Activated naive CD4-positive, alpha-beta T cell treated with anti-CD3 and anti-CD28 coated beads for 36 hours (primary cell): ENCODE data around the gene CATSPER4. TPM values are rescaled to one million over a fixed set of nuclear protein-coding genes. Genes with fewer than 3 reads are reported as not detected.

Experiments used
- CTCF ChIA-PET: fragments of 350-600 bp; sonication (Branson Sonifier 250); formaldehyde crosslinking; loops from one replicate; lab custom pipeline; 2021; ENCODE audit warnings: antibody characterized with exemption; lab: Charles Lee
- DNase-seq: peaks from one replicate; pipeline ENCODE4 v3.0.0-alpha.2; 2020
- H3K27ac Mint-ChIP-seq: one replicate; pipeline ENCODE4 v1.8.0; 2021; ENCODE audit warnings: mild to moderate bottlenecking, mixed read lengths
- H3K27me3 Mint-ChIP-seq: one replicate; pipeline ENCODE4 v1.8.0; 2021; ENCODE audit warnings: low read depth, mixed read lengths
- H3K36me3 Mint-ChIP-seq: one replicate; pipeline ENCODE4 v1.8.0; 2021; ENCODE audit warnings: low read depth, mixed read lengths
- H3K4me1 Mint-ChIP-seq: one replicate; pipeline ENCODE4 v1.8.0; 2021; ENCODE audit warnings: low read depth, mixed read lengths
- H3K4me3 Mint-ChIP-seq: one replicate; pipeline ENCODE4 v1.8.0; 2021; ENCODE audit warnings: mild to moderate bottlenecking, moderate library complexity, mixed read lengths
- H3K9me3 Mint-ChIP-seq: one replicate; pipeline ENCODE4 v1.8.0; 2021; ENCODE audit warnings: mixed read lengths
- intact Hi-C: fragments of 100-400 bp; cut with micrococcal nuclease; formaldehyde crosslinking; loops from one replicate; pipeline ENCODE4 v1.15.1; 2023
- total RNA-seq, 2 experiments: library from RNA; stranded (reverse); gene quantifications; one replicate each; pipeline ENCODE4 v1.2.3, GENCODE V29; 2021

CATSPER4 gene
- total RNA-seq, 2 experiments from 2014 or later: not detected

- Mint-ChIP-seq H3K27me3 (no peaks in the 10 kb centered on the region), H3K27ac (no peak overlapping the region), H3K9me3 (no peaks in the 10 kb centered on the region), H3K4me3 (no peak overlapping the region), H3K4me1 (peaks cover 3% of the 10 kb centered on the region), H3K36me3 (no peaks in the 10 kb centered on the region)
- intact Hi-C loops: no loop called here
- CTCF ChIA-PET: no interaction called here
- DNase-seq: no peak
Measured at GRCh38 chr1:26184086-26184485, 6.3 kb upstream of the CATSPER4 start.

- H3K36me3 Mint-ChIP-seq: no peaks in the 10 kb centered on the region
- intact Hi-C loops: no loop called here
- no peak for DNase-seq
- CTCF ChIA-PET: no interaction called here
- no peak overlapping the region for H3K27ac Mint-ChIP-seq
- no peak overlapping the region for H3K4me3 Mint-ChIP-seq
- no peaks in the 10 kb centered on the region for H3K27me3 Mint-ChIP-seq
- no peaks in the 10 kb centered on the region for H3K9me3 Mint-ChIP-seq
- peaks cover 3% of the 10 kb centered on the region for H3K4me1 Mint-ChIP-seq
Measured at GRCh38 chr1:26184883-26185282, 5.5 kb upstream of the CATSPER4 start.

GRCh38 chr1:26187882-26188281 is 2.5 kb upstream of the CATSPER4 start:
- Mint-ChIP-seq H3K27ac (no peak overlapping the region), H3K36me3 (no peaks in the 10 kb centered on the region), H3K4me3 (no peak overlapping the region), H3K4me1 (peaks cover 7% of the 10 kb centered on the region), H3K27me3 (no peaks in the 10 kb centered on the region), H3K9me3 (no peaks in the 10 kb centered on the region)
- CTCF ChIA-PET: interaction anchor here (1.9 kb wide), 1 partner anchor 229 kb away, joined by 5 read pairs; no protein-coding TSS in a partner anchor
- DNase-seq: no peak
- intact Hi-C loops: no loop called here

- Mint-ChIP-seq H3K9me3 (no peaks in the 10 kb centered on the region), H3K4me1 (peaks cover 8% of the 10 kb centered on the region), H3K36me3 (no peaks in the 10 kb centered on the region), H3K27ac (no peak overlapping the region), H3K27me3 (no peaks in the 10 kb centered on the region), H3K4me3 (no peak overlapping the region)
- CTCF ChIA-PET: interaction anchor here (0.5 to 2.6 kb wide), 3 partner anchors 46 to 229 kb away, joined by 3 to 10 read pairs (median 5); partner anchors contain the start of gene CEP85
- DNase-seq: no peak
- intact Hi-C loops: no loop called here
Measured at GRCh38 chr1:26188477-26188876, 1.9 kb upstream of the CATSPER4 start.

- H3K4me3 Mint-ChIP-seq: no peak overlapping the region
- H3K36me3 Mint-ChIP-seq: no peaks in the 10 kb centered on the region
- intact Hi-C loops: no loop called here
- H3K9me3 Mint-ChIP-seq: no peaks in the 10 kb centered on the region
- CTCF ChIA-PET: interaction anchor here (0.5 to 2.6 kb wide), 6 partner anchors 45 to 281 kb away, joined by 3 to 10 read pairs (median 3); partner anchors contain the start of gene CEP85
- no peaks in the 10 kb centered on the region for H3K27me3 Mint-ChIP-seq
- H3K27ac Mint-ChIP-seq: no peak overlapping the region
- peaks cover 13% of the 10 kb centered on the region for H3K4me1 Mint-ChIP-seq
- DNase-seq: no peak
Measured at GRCh38 chr1:26189331-26189730, 1.1 kb upstream of the CATSPER4 start.

GRCh38 chr1:26189751-26190275 is 589 bp upstream of the CATSPER4 start:
- intact Hi-C loops: loop anchor here (1.0 kb wide), 1 partner anchor 44 kb away; the partner anchor contains the start of gene CEP85
- H3K4me1 Mint-ChIP-seq: peaks cover 13% of the 10 kb centered on the region
- no peaks in the 10 kb centered on the region for H3K36me3 Mint-ChIP-seq
- H3K4me3 Mint-ChIP-seq: no peak overlapping the region
- no peaks in the 10 kb centered on the region for H3K9me3 Mint-ChIP-seq
- no peak overlapping the region for H3K27ac Mint-ChIP-seq
- no peaks in the 10 kb centered on the region for H3K27me3 Mint-ChIP-seq
- no peak for DNase-seq
- CTCF ChIA-PET: interaction anchor here (0.5 to 2.6 kb wide), 5 partner anchors 44 to 230 kb away, joined by 3 to 10 read pairs (median 3); partner anchors contain the start of gene CEP85

- peak; percentile 31 for DNase-seq
- no peaks in the 10 kb centered on the region for H3K27me3 Mint-ChIP-seq
- H3K27ac Mint-ChIP-seq: no peak overlapping the region
- H3K4me1 Mint-ChIP-seq: peaks cover 13% of the 10 kb centered on the region
- CTCF ChIA-PET: interaction anchor here (0.6 kb wide), 2 partner anchors 21 to 41 kb away, joined by 3 read pairs; no protein-coding TSS in a partner anchor
- H3K9me3 Mint-ChIP-seq: no peaks in the 10 kb centered on the region
- no peaks in the 10 kb centered on the region for H3K36me3 Mint-ChIP-seq
- H3K4me3 Mint-ChIP-seq: no peak overlapping the region
- intact Hi-C loops: no loop called here
Measured at GRCh38 chr1:26191739-26192138, 1.3 kb downstream of the CATSPER4 start.

GRCh38 chr1:26195805-26196204 is 5.4 kb downstream of the CATSPER4 start:
- no peak for DNase-seq
- intact Hi-C loops: no loop called here
- no peak overlapping the region for H3K27ac Mint-ChIP-seq
- peaks cover 19% of the 10 kb centered on the region for H3K4me1 Mint-ChIP-seq
- no peak overlapping the region for H3K4me3 Mint-ChIP-seq
- CTCF ChIA-PET: no interaction called here
- no peaks in the 10 kb centered on the region for H3K9me3 Mint-ChIP-seq
- no peaks in the 10 kb centered on the region for H3K36me3 Mint-ChIP-seq
- no peaks in the 10 kb centered on the region for H3K27me3 Mint-ChIP-seq

- CTCF ChIA-PET: no interaction called here
- H3K27ac Mint-ChIP-seq: no peak overlapping the region
- no peak for DNase-seq
- no peak overlapping the region for H3K4me3 Mint-ChIP-seq
- H3K36me3 Mint-ChIP-seq: no peaks in the 10 kb centered on the region
- H3K27me3 Mint-ChIP-seq: no peaks in the 10 kb centered on the region
- H3K4me1 Mint-ChIP-seq: peaks cover 27% of the 10 kb centered on the region
- no peaks in the 10 kb centered on the region for H3K9me3 Mint-ChIP-seq
- intact Hi-C loops: no loop called here
Measured at GRCh38 chr1:26197301-26197700, 6.9 kb downstream of the CATSPER4 start.

GRCh38 chr1:26197813-26198212 is 7.4 kb downstream of the CATSPER4 start:
- no peaks in the 10 kb centered on the region for H3K27me3 Mint-ChIP-seq
- peaks cover 30% of the 10 kb centered on the region for H3K4me1 Mint-ChIP-seq
- CTCF ChIA-PET: no interaction called here
- no peaks in the 10 kb centered on the region for H3K9me3 Mint-ChIP-seq
- intact Hi-C loops: no loop called here
- no peak for DNase-seq
- H3K27ac Mint-ChIP-seq: no peak overlapping the region
- H3K4me3 Mint-ChIP-seq: no peak overlapping the region
- no peaks in the 10 kb centered on the region for H3K36me3 Mint-ChIP-seq

GRCh38 chr1:26200413-26200812 is 10.0 kb downstream of the CATSPER4 start:
- no peaks in the 10 kb centered on the region for H3K9me3 Mint-ChIP-seq
- DNase-seq: no peak
- no peak overlapping the region for H3K27ac Mint-ChIP-seq
- no peak overlapping the region for H3K4me3 Mint-ChIP-seq
- H3K4me1 Mint-ChIP-seq: peaks cover 30% of the 10 kb centered on the region
- no peaks in the 10 kb centered on the region for H3K36me3 Mint-ChIP-seq
- CTCF ChIA-PET: interaction anchor here (0.5 kb wide), 1 partner anchor 231 kb away, joined by 7 read pairs; no protein-coding TSS in a partner anchor
- no peaks in the 10 kb centered on the region for H3K27me3 Mint-ChIP-seq
- intact Hi-C loops: no loop called here

GRCh38 chr1:26203642-26204318 is 13.4 kb downstream of the CATSPER4 start:
- peaks cover 30% of the 10 kb centered on the region for H3K4me1 Mint-ChIP-seq
- H3K27ac Mint-ChIP-seq: no peak overlapping the region
- intact Hi-C loops: no loop called here
- H3K4me3 Mint-ChIP-seq: no peak overlapping the region
- DNase-seq: peak; percentile 22
- no peaks in the 10 kb centered on the region for H3K9me3 Mint-ChIP-seq
- H3K36me3 Mint-ChIP-seq: no peaks in the 10 kb centered on the region
- no peaks in the 10 kb centered on the region for H3K27me3 Mint-ChIP-seq
- CTCF ChIA-PET: interaction anchor here (1.2 to 2.6 kb wide), 4 partner anchors 9 to 214 kb away, joined by 3 to 8 read pairs (median 6); partner anchors contain the start of gene CEP85
